Stimulated activated CD4-positive, alpha-beta T cell treated with anti-CD3 and anti-CD28 coated beads, Interleukin-12 subunit alpha, Interleukin-12 subunit beta, amount 100 ng/mL, for 24 hours (primary cell): ENCODE measurements around the gene NGEF.

Source experiments
- DNase-seq, 2 experiments: peaks; one replicate each; pipeline ENCODE4 v3.0.0-alpha.2; 2020; ENCODE audit warnings: low read depth in 2 of 2

NGEF gene

GRCh38 chr2:232839411-232840079 is 173.5 kb downstream of the NGEF start:
- no peak for DNase-seq

- peak in 1 of 2 experiments; percentile 43 for DNase-seq
These were observed 174.6 kb downstream of the NGEF start for GRCh38 chr2:232838406-232838874.

GRCh38 chr2:232836934-232837333 is 176.1 kb downstream of the NGEF start:
- no peak for DNase-seq

GRCh38 chr2:232835687-232836208 is 177.3 kb downstream of the NGEF start:
- DNase-seq, result no peak

DNA sequence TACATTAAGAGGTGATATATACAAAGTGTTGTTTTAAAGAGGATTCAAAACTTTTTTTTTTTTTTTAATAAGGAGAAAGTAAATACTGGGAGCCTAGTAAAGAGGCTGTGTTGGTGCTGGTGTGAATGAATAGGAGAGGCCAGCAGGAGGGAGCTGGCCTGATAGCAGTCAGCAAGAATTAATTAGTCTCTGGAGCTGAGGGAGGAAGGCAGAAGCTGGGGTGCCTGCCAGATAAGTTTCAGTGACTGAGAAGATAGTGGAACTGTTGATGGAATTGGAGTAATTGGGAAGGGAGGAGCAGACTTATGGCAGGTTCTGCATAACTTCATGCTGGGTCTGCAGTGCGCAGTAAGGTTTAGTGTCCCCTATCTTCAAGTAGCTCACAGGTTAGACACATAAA is 179.2 kb downstream of the NGEF start:
- no peak for DNase-seq

- no peak for DNase-seq
These were observed 181.6 kb downstream of the NGEF start for GRCh38 chr2:232831496-232831895.

DNA sequence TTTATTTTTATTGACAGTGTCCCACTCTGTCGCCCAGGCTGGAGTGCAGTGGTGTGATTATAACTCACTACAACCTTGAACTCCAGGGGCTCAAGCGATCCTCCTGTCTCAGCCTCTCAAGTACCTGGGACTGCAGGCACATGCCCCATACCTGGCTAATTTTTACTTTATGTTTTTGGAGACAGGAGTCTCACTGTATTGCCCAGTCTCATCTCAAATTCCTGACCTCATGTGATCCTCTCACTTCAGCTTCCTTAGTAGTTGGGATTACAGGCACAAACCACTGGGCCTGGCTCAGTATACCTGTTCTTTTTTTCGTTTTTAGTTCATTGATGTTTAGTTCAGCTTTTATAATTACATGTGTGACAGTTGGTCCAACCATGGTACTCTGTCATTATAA is 183.1 kb downstream of the NGEF start:
- DNase-seq, result no peak
